H1 (cell line): ENCODE data around the gene SERPINA12.

ENCODE experiments used
- CTCF ChIP-seq, 3 experiments: IDR thresholded peaks; 1 replicate in 2 of 3; 2 replicates in 1 of 3; pipeline versions ENCODE4 v1.5.1 to v1.6.1; 2011; ENCODE audit warnings: low read length in 3 of 3, mild to moderate bottlenecking in 3 of 3, inconsistent platforms in 2 of 3, low read depth in 1 of 3, moderate library complexity in 1 of 3; ENCODE audit not compliant: insufficient read depth in 1 of 3; ENCODE audit errors: control extremely low read depth in 1 of 3
- KDM1A ChIP-seq: fragments of 200-600, 300-600 bp; sonication (generic); IDR thresholded peaks from 2 replicates; pipeline ENCODE4 v1.7.1; 2016; ENCODE audit warnings: mild to moderate bottlenecking, low read length, borderline replicate concordance
- NRF1 ChIP-seq: IDR thresholded peaks from 2 replicates; pipeline ENCODE4 v1.6.1; 2011; ENCODE audit warnings: mild to moderate bottlenecking, low read depth, low read length, improper control_type of control experiment
- RAD21 ChIP-seq, 2 experiments: IDR thresholded peaks in 1 of 2; conservative IDR thresholded peaks in 1 of 2; 2 replicates each; pipeline ENCODE4 v1.6.1; 2011; ENCODE audit warnings: low read depth in 2 of 2, low read length in 2 of 2, improper control_type of control experiment in 1 of 2, inconsistent platforms in 1 of 2, mild to moderate bottlenecking in 1 of 2, moderate library complexity in 1 of 2

GRCh38 chr14:94485944-94486841 lies 23.1 kb downstream of the SERPINA12 start:
- peak; percentile 93 to 96 (median 96) for TF ChIP-seq CTCF (IDR thresholded peaks at IDR 0.05; ENCODE audit: control extremely low read depth in 1 of 3, insufficient read depth in 1 of 3, low read depth in 1 of 3, low read length in 3 of 3)
- no peak for TF ChIP-seq NRF1
- peak; percentile 92 to 94 for TF ChIP-seq RAD21 (IDR thresholded peaks at IDR 0.05 in 1 of 2, conservative IDR thresholded peaks at IDR 0.05 in 1 of 2; ENCODE audit: low read depth in 2 of 2, low read length in 2 of 2)
- TF ChIP-seq KDM1A: no peak
